Kidney (tissue), 14 donors: ENCODE data around the gene SLC34A3. TPM values are rescaled to one million over a fixed set of nuclear protein-coding genes. Genes with fewer than 3 reads are reported as not detected.
A peak's percentile ranks its signal among the peaks of the same experiment; 100 is the strongest.

Experiments
- DNase-seq, 5 donors: peaks; one replicate each; pipeline ENCODE4 v3.0.0-alpha.2; 2013 to 2020
- FAIRE-seq: peaks from 2 replicates; lab custom pipeline; 2012; peaks lifted over from hg19 to GRCh38; lab: Jason Lieb, UNC
- H3K27ac ChIP-seq, 2 donors: one replicate each; pipeline ENCODE4 v1.7.0; 2013; ENCODE audit warnings: low read depth in 2 of 2, low read length in 2 of 2, inconsistent platforms in 1 of 2
- H3K27me3 ChIP-seq: one replicate; pipeline ENCODE4 v1.7.1; 2013; ENCODE audit warnings: low read length, inconsistent platforms; ENCODE audit not compliant: control insufficient read depth, insufficient read depth
- H3K36me3 ChIP-seq, 3 donors: one replicate each; pipeline versions ENCODE4 v1.7.0 to v1.7.1; 2013; ENCODE audit warnings: low read length in 3 of 3, control low read depth in 1 of 3, inconsistent platforms in 1 of 3; ENCODE audit not compliant: insufficient read depth in 3 of 3, control insufficient read depth in 2 of 3
- H3K4me1 ChIP-seq, 3 donors: one replicate each; pipeline versions ENCODE4 v1.7.0 to v1.7.1; 2013; ENCODE audit warnings: low read length in 3 of 3, inconsistent platforms in 1 of 3, low read depth in 1 of 3; ENCODE audit not compliant: control insufficient read depth in 2 of 3, insufficient read depth in 2 of 3
- H3K4me3 ChIP-seq, 3 donors: one replicate each; pipeline versions ENCODE4 v1.7.0 to v1.8.1; 2013; ENCODE audit warnings: low read length in 3 of 3, control low read depth in 1 of 3, inconsistent platforms in 1 of 3
- H3K9ac ChIP-seq, 3 donors: one replicate each; pipeline versions ENCODE4 v1.7.0 to v1.7.1; 2013; ENCODE audit warnings: low read length in 3 of 3, control low read depth in 1 of 3, inconsistent platforms in 1 of 3
- H3K9me3 ChIP-seq, 3 donors: one replicate each; pipeline versions ENCODE4 v1.7.0 to v1.7.1; 2013; ENCODE audit warnings: low read length in 3 of 3, control low read depth in 1 of 3, inconsistent platforms in 1 of 3; ENCODE audit not compliant: control insufficient read depth in 2 of 3, insufficient read depth in 1 of 3
- intact Hi-C: fragments of 100-400 bp; cut with DNase I; formaldehyde crosslinking; loops from one replicate; pipeline ENCODE4 v1.11.1; 2022
- polyA plus RNA-seq: library from polyadenylated mRNA; stranded (reverse); fragments of 350-450 nt; fragmentation: Illumina TruSeq; extraction: RNeasy Lipid Tissue Mini Kit (QIAGEN cat#74804); gene quantifications from one replicate; pipeline ENCODE4 v1.2.3, GENCODE V29; 2014; ENCODE audit warnings: low read depth, low replicate concordance; ENCODE audit not compliant: insufficient read depth
- total RNA-seq: library from RNA; stranded (reverse); fragmentation: NEBNext Ultra II Directional; extraction: Animal tissue kit (Norgen Biotek cat#: 25700); gene quantifications from one replicate; pipeline ENCODE4 v1.2.1, GENCODE V29; 2021
- TF ChIP-seq, protein P1 (sequence below): IDR thresholded peaks from 3 replicates; pipeline ENCODE4 v1.5.1; 2012; ENCODE audit warnings: mild to moderate bottlenecking, moderate library complexity, borderline replicate concordance; ENCODE audit not compliant: insufficient read depth; ENCODE audit errors: extremely low read depth
- donor health status: control.
- donor health status: control.
- donor health status: control.
- donor health status: control.
- donor health status: control.
- donor health status: DM: yes; HTN: yes; CAD: no.
- donor health status: Normal renal cell carcinoma (clear cell type).

The SLC34A3 gene
- total and polyA plus RNA-seq, 2 donors from 2014 or later, result 0.13 to 36.0 TPM

DNA sequence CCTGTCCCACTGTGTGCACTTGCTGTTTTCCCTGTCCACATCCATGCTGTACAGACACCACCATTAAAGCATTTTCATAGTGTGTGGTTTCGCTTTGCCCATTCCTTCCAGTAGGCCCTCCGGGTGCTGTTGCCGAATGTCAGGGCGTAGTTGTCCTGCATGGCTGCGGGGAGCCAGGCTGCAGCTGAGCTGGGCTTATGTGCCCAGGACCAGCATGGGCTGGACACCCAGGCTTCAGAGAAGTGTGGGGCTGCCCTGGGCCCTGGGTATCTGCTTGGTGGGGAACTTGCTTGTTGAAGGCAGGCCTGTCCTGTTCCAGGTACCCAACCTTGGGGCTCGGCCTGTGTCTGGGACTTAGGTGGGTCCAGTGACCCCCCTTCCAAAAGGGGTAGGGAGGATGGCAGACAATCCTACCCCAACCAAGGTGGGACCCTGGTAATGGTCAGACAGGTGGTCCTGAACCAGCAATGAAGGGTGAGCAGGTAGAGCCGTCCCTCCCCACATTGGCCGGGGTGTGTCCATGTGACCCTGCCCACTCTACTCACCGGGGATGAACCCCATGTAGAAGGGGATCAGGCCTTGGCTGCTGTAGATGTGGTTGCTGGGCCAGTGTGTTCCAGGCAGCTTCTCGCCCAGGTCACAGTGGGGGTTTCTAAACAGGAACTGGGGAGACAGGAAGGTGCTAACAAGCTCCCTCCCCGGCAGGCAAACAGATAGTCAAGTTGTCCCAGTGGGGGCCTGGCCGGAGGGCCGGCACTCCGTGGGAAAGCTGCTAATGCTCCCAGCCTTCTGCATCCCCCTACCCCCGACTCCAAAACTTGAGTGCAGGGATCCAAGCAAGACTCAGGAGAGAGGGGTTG is 13.2 kb downstream of the SLC34A3 start:
- Histone ChIP-seq H3K9ac (peak overlapping the region in 1 of 3 donors; percentile 3), H3K4me3 (no peak overlapping the region), H3K9me3 (no peaks in the 10 kb centered on the region), H3K27me3 (no peaks in the 10 kb centered on the region), H3K4me1 (peaks cover 0 to 15% (median 11%) of the 10 kb centered on the region in 3 donors), H3K27ac (no peak overlapping the region), H3K36me3 (peaks cover 2 to 13% (median 6%) of the 10 kb centered on the region in 3 donors)
- TF ChIP-seq, protein P1, sequence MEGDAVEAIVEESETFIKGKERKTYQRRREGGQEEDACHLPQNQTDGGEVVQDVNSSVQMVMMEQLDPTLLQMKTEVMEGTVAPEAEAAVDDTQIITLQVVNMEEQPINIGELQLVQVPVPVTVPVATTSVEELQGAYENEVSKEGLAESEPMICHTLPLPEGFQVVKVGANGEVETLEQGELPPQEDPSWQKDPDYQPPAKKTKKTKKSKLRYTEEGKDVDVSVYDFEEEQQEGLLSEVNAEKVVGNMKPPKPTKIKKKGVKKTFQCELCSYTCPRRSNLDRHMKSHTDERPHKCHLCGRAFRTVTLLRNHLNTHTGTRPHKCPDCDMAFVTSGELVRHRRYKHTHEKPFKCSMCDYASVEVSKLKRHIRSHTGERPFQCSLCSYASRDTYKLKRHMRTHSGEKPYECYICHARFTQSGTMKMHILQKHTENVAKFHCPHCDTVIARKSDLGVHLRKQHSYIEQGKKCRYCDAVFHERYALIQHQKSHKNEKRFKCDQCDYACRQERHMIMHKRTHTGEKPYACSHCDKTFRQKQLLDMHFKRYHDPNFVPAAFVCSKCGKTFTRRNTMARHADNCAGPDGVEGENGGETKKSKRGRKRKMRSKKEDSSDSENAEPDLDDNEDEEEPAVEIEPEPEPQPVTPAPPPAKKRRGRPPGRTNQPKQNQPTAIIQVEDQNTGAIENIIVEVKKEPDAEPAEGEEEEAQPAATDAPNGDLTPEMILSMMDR, result no peak
- FAIRE-seq (no peak), DNase-seq (no peak)
- intact Hi-C loops, result no loop called here

DNA sequence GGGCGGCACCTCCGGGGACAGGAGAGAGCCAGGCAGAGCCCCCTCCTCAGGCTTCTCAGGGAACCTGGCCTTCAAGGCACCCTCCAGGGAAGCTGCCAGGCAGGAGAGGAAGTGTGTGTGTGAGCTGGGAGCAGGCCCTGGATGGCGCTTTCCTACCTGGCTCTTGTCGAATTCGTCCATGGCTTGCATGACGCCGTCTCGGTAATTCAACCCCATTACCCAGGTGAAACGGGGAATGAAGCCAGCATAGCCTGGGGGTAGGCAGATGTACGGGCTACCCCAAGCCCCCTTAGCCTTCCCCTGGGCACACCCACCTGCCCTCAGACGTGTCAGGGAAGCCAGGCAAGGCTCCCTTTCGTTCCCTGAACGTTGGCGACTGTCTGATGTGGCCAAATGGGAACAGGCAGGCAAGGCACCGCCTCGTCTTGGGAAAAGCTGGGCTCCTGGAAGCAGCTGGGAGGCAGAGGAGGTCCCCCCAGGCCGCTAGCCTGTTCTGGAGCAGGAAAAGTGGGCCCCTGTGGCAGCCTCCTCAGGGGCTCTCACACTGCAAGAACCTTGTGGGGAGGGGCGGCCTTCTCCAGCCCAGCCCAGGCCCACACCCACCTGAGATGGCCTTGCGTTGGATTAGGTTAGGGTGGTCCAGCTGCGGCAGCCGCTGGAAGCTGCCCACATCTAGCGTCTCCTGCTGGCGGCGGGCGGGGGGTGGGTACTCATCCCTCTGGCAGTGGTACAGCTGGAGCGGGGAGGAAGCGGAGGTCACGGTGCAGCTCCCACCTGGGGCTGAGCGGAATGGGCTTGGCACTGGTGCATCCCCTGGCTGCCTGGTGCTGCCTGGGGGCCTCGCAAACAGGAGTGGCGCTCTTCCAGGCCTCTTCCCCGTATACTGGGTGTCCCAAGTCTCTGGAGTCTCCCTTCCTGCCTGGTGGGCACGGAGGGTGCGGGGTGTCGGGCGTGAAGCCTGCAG is 14.1 kb downstream of the SLC34A3 start:
- FAIRE-seq (no peak), DNase-seq (peak in 3 of 5 donors; percentile 34 to 69 (median 43))

More for the DNA sequence above, 14.1 kb downstream of the SLC34A3 start:
- no peak overlapping the region for H3K4me3 ChIP-seq
- H3K27ac ChIP-seq, result no peak overlapping the region
- H3K36me3 ChIP-seq, result peaks cover 2 to 13% (median 6%) of the 10 kb centered on the region in 3 donors
- TF ChIP-seq, protein P1, result no peak
- no peaks in the 10 kb centered on the region for H3K9me3 ChIP-seq
- peaks cover 0 to 15% (median 7%) of the 10 kb centered on the region in 3 donors for H3K4me1 ChIP-seq
- no peaks in the 10 kb centered on the region for H3K27me3 ChIP-seq
- intact Hi-C loops, result no loop called here
- H3K9ac ChIP-seq, result no peak overlapping the region
